CD14-positive monocyte (primary cell): ENCODE results near the gene ESRP2. TPM values are rescaled to one million over a fixed set of nuclear protein-coding genes. Genes with fewer than 3 reads are reported as not detected.

Experiments used
- DNase-seq, 3 donors: peaks; one replicate each; pipeline ENCODE4 v3.0.0-alpha.2; 2011 to 2022
- H2AFZ ChIP-seq: 2 replicates; pipeline ENCODE4 v1.6.0; 2012; ENCODE audit warnings: mild to moderate bottlenecking, low read depth, low read length, inconsistent platforms; ENCODE audit not compliant: insufficient read depth, poor library complexity, severe bottlenecking
- H3K27ac ChIP-seq, 2 donors: 1 replicate in 1 of 2; 2 replicates in 1 of 2; pipeline ENCODE4 v1.5.1; 2012 to 2013; ENCODE audit warnings: low read length in 2 of 2, control low read depth in 1 of 2, inconsistent platforms in 1 of 2, low read depth in 1 of 2, mild to moderate bottlenecking in 1 of 2
- H3K27me3 ChIP-seq, 2 donors: one replicate each; pipeline versions ENCODE4 v1.6.0 to v1.6.1; 2011 to 2013; ENCODE audit warnings: low read length in 2 of 2; ENCODE audit not compliant: control insufficient read depth in 2 of 2, insufficient read depth in 2 of 2
- H3K36me3 ChIP-seq, 2 donors: replicated peaks in 1 of 2; 1 replicate in 1 of 2; 2 replicates in 1 of 2; pipeline versions ENCODE4 v1.5.1 to v1.6.1; 2012 to 2013; ENCODE audit warnings: low read length in 2 of 2, control low read depth in 1 of 2, inconsistent platforms in 1 of 2, mild to moderate bottlenecking in 1 of 2; ENCODE audit not compliant: insufficient read depth in 2 of 2, control insufficient read depth in 1 of 2
- H3K4me1 ChIP-seq, 2 donors: 1 replicate in 1 of 2; 2 replicates in 1 of 2; pipeline versions ENCODE4 v1.5.1 to v1.6.1; 2012 to 2013; ENCODE audit warnings: low read length in 2 of 2, control low read depth in 1 of 2, inconsistent platforms in 1 of 2, mild to moderate bottlenecking in 1 of 2, moderate library complexity in 1 of 2; ENCODE audit not compliant: insufficient read depth in 2 of 2, control insufficient read depth in 1 of 2
- H3K4me2 ChIP-seq: replicated peaks from 2 replicates; pipeline ENCODE3; 2012; ENCODE audit warnings: low read length, moderate library complexity, mild to moderate bottlenecking; ENCODE audit not compliant: poor library complexity, severe bottlenecking; ENCODE audit errors: extremely low read depth
- H3K4me3 ChIP-seq, 3 experiments: fragments of 200-600 bp in 1 of 3; sonication (generic) in 1 of 3; replicated peaks in 1 of 3; 1 replicate in 2 of 3; 2 replicates in 1 of 3; pipeline ENCODE4 v1.5.1; 2011 to 2013; ENCODE audit warnings: low read length in 3 of 3, mild to moderate bottlenecking in 3 of 3, control low read depth in 2 of 3, low read depth in 2 of 3, inconsistent platforms in 1 of 3, moderate library complexity in 1 of 3
- H3K79me2 ChIP-seq: 2 replicates; pipeline ENCODE4 v1.6.0; 2012; ENCODE audit warnings: mild to moderate bottlenecking, control low read depth, inconsistent platforms, low read length, moderate library complexity; ENCODE audit not compliant: insufficient read depth
- H3K9ac ChIP-seq: 2 replicates; pipeline ENCODE4 v1.6.0; 2017; ENCODE audit warnings: low read length, mild to moderate bottlenecking; ENCODE audit not compliant: insufficient read depth, poor library complexity, severe bottlenecking
- H3K9me3 ChIP-seq, 2 donors: replicated peaks in 1 of 2; 1 replicate in 1 of 2; 2 replicates in 1 of 2; pipeline versions ENCODE4 v1.5.1 to v1.6.1; 2012 to 2013; ENCODE audit warnings: low read length in 2 of 2, control low read depth in 1 of 2; ENCODE audit not compliant: control insufficient read depth in 1 of 2, insufficient read depth in 1 of 2
- H4K20me1 ChIP-seq: 2 replicates; pipeline ENCODE4 v1.6.0; 2012; ENCODE audit warnings: mild to moderate bottlenecking, low read length, control low read depth, moderate library complexity; ENCODE audit not compliant: insufficient read depth
- H3K27ac Mint-ChIP-seq, 7 donors: one replicate each; pipeline ENCODE4 v1.8.0; 2020; ENCODE audit warnings: mild to moderate bottlenecking in 7 of 7, mixed read lengths in 7 of 7, moderate library complexity in 6 of 7, inconsistent platforms in 2 of 7
- H3K27me3 Mint-ChIP-seq, 3 donors: one replicate each; pipeline ENCODE4 v1.8.0; 2021 to 2022; ENCODE audit warnings: low read depth in 3 of 3, mild to moderate bottlenecking in 3 of 3, mixed read lengths in 3 of 3, moderate library complexity in 3 of 3, inconsistent platforms in 1 of 3
- H3K36me3 Mint-ChIP-seq, 2 donors: one replicate each; pipeline ENCODE4 v1.8.0; 2020; ENCODE audit warnings: mixed read lengths in 2 of 2, inconsistent platforms in 1 of 2, mild to moderate bottlenecking in 1 of 2
- H3K4me1 Mint-ChIP-seq: one replicate; pipeline ENCODE4 v1.8.0; 2020; ENCODE audit warnings: mild to moderate bottlenecking, mixed read lengths
- H3K4me3 Mint-ChIP-seq, 2 donors: one replicate each; pipeline ENCODE4 v1.8.0; 2020; ENCODE audit warnings: mild to moderate bottlenecking in 2 of 2, mixed read lengths in 2 of 2, moderate library complexity in 1 of 2
- H3K9me3 Mint-ChIP-seq, 7 donors: one replicate each; pipeline ENCODE4 v1.8.0; 2020 to 2022; ENCODE audit warnings: mixed read lengths in 7 of 7, mild to moderate bottlenecking in 6 of 7, moderate library complexity in 6 of 7, inconsistent platforms in 2 of 7
- WGBS: methylation state at CpG from one replicate; pipeline ENCODE4 v1.1.5; 2013; ENCODE audit warnings: missing lambda C conversion rate; ENCODE audit not compliant: insufficient coverage; 5-methylcytosine and 5-hydroxymethylcytosine counted together
- intact Hi-C, 2 donors: fragments of 100-400 bp; cut with micrococcal nuclease; formaldehyde crosslinking; loops; one replicate each; pipeline versions ENCODE4 v1.15.0 to v1.15.1; 2023
- polyA plus RNA-seq, 3 donors: library from polyadenylated mRNA; depleted of rRNA in 1 of 3; unstranded in 2 of 3; stranded (reverse) in 1 of 3; fragments of 300-500 nt in 2 of 3; fragments of >200 nt in 1 of 3; fragmentation: Illumina TruSeq in 2 of 3; gene quantifications; 1 replicate in 2 of 3; 2 replicates in 1 of 3; pipeline ENCODE4 v1.2.3, GENCODE V29; 2012 to 2021
- TF ChIP-seq, protein P1 (sequence below): fragments of 200-600 bp; IDR thresholded peaks from one replicate; pipeline ENCODE4 v1.8.0; 2022; ENCODE audit warnings: antibody characterized with exemption, mild to moderate bottlenecking

ESRP2 gene
- polyA plus RNA-seq, 3 donors, result not detected

DNA sequence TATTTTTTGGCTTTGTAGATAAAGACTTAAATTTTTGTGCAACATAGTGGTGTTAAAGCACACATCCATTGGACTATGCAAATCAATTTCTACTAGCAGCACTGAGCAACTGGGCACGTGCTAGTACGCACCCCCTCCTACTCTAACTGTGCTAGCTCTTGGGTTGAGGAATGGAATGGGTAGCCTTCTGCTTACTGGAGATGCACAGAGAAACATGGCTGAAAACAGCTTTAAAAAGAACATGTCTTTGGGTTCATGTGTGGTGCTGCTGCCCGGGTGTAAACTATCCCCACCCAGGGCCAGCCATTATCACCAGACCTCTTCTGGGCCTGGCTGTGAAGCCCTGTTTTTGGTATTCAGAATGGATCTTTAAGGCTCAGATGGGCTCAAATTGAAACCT, 7.3 kb downstream of the ESRP2 start:
- Mint-ChIP-seq H3K36me3 (peaks cover 31 to 57% of the 10 kb centered on the region in 2 donors), H3K27me3 (peaks cover 0 to 2% (median 0%) of the 10 kb centered on the region in 3 donors), H3K27ac (peak overlapping the region in 1 of 7 donors; percentile 41), H3K9me3 (peaks cover 0 to 2% (median 0%) of the 10 kb centered on the region in 7 donors), H3K4me3 (no peak overlapping the region), H3K4me1 (peaks cover 4% of the 10 kb centered on the region)
- no peak overlapping the region for H3K9ac ChIP-seq
- no peaks in the 10 kb centered on the region for H3K79me2 ChIP-seq
- H3K27ac ChIP-seq, result no peak overlapping the region
- peaks cover 0 to 2% of the 10 kb centered on the region in 2 donors for H3K4me1 ChIP-seq
- DNase-seq, result no peak
- H2AFZ ChIP-seq, result no peak overlapping the region
- peaks cover 25% of the 10 kb centered on the region for H4K20me1 ChIP-seq
- no peak overlapping the region for H3K4me2 ChIP-seq
- H3K9me3 ChIP-seq, result no peaks in the 10 kb centered on the region
- WGBS, result no CpG with 5 or more reads among the region's 3 CpGs
- no peaks in the 10 kb centered on the region for H3K27me3 ChIP-seq
- no peak overlapping the region for H3K4me3 ChIP-seq
- intact Hi-C loops, result loop anchor here in 1 of 2 donors (5.0 to 10.0 kb wide), 2 partner anchors 411 to 554 kb away; no protein-coding TSS in a partner anchor
- TF ChIP-seq, protein P1, sequence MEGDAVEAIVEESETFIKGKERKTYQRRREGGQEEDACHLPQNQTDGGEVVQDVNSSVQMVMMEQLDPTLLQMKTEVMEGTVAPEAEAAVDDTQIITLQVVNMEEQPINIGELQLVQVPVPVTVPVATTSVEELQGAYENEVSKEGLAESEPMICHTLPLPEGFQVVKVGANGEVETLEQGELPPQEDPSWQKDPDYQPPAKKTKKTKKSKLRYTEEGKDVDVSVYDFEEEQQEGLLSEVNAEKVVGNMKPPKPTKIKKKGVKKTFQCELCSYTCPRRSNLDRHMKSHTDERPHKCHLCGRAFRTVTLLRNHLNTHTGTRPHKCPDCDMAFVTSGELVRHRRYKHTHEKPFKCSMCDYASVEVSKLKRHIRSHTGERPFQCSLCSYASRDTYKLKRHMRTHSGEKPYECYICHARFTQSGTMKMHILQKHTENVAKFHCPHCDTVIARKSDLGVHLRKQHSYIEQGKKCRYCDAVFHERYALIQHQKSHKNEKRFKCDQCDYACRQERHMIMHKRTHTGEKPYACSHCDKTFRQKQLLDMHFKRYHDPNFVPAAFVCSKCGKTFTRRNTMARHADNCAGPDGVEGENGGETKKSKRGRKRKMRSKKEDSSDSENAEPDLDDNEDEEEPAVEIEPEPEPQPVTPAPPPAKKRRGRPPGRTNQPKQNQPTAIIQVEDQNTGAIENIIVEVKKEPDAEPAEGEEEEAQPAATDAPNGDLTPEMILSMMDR, result no peak
- peaks cover 39 to 65% of the 10 kb centered on the region in 2 donors for H3K36me3 ChIP-seq

DNA sequence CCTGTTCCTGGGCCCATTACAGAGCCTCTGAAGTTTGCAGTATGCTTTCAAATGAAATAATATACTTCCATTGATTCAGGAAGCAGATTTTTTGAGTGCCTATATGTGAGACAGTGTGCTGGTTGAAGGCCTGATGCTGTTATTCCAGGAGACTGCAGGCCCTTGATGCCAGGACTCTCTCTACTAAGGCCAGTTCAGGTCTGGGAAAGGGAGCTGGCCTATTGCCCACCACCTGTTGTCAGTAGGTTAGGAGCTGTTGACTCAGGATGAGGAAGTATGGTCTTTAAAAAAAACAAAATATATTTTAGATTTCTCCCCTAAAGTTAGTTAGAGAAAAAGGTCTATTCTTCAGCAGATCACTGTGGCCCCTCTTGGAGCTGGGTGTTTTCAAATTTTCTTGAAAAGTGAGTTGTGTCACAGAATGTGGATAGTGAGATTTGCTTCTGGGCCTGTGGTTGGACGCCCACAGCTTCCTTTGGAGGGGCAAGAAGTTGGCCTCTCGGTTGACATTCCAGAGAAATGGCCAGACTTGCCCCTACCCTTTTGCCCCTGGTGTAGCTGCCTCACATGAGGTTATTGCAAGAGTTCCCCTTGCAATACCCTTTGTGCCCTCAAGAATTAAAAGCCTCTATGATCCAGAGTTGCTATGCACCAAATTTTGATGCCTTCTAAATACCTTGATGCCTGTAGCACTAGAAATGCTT, 7.9 kb downstream of the ESRP2 start:
- Mint-ChIP-seq H3K4me1 (no peaks in the 10 kb centered on the region), H3K27ac (no peak overlapping the region), H3K4me3 (no peak overlapping the region), H3K36me3 (peaks cover 31 to 59% of the 10 kb centered on the region in 2 donors), H3K9me3 (peaks cover 0 to 2% (median 0%) of the 10 kb centered on the region in 7 donors), H3K27me3 (peaks cover 0 to 2% (median 0%) of the 10 kb centered on the region in 3 donors)
- Histone ChIP-seq H3K79me2 (no peaks in the 10 kb centered on the region), H3K9me3 (no peaks in the 10 kb centered on the region), H4K20me1 (peaks cover 24% of the 10 kb centered on the region), H3K4me2 (no peak overlapping the region), H3K36me3 (peaks cover 41 to 67% of the 10 kb centered on the region in 2 donors), H2AFZ (no peak overlapping the region), H3K4me1 (no peaks in the 10 kb centered on the region), H3K27me3 (no peaks in the 10 kb centered on the region), H3K27ac (no peak overlapping the region), H3K4me3 (no peak overlapping the region), H3K9ac (no peak overlapping the region)
- intact Hi-C loops, result loop anchor here in 1 of 2 donors (5.0 to 10.0 kb wide), 2 partner anchors 411 to 553 kb away; no protein-coding TSS in a partner anchor
- WGBS, result 61% methylated on average over 2 of the region's 2 CpGs
- no peak for DNase-seq
- TF ChIP-seq, protein P1, result no peak
